ENCODE results near the gene PUM1.

The PUM1 gene

DNA sequence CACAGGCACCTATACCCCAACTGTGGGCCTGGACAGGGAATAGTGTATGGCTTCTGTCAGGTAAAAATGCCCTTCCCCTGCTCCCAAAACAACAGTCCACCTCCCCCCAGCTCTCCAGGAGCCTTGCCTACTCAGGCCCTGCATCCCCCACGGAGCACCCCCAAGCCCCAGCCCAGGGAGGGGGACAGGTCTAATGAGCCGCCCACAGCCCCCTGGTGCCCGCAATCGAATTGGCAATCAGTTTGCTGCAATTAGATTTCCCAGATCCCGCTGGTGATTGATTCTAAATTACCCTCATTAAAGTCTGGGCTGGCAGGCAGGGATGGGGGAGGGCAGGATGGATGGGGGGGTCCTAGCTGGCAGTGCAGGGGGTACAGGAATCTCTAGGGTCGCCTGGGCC, 165.0 kb downstream of the PUM1 start:
- Histone ChIP-seq H3K4me2 (ENCODE audit: low read length) (no peak overlapping the region), H3K23ac (ENCODE audit: low read length) (no peak overlapping the region)
- no CpG with 5 or more reads among the region's 6 CpGs for WGBS (ENCODE audit: extremely low coverage, insufficient coverage, low lambda C conversion rate)

DNA sequence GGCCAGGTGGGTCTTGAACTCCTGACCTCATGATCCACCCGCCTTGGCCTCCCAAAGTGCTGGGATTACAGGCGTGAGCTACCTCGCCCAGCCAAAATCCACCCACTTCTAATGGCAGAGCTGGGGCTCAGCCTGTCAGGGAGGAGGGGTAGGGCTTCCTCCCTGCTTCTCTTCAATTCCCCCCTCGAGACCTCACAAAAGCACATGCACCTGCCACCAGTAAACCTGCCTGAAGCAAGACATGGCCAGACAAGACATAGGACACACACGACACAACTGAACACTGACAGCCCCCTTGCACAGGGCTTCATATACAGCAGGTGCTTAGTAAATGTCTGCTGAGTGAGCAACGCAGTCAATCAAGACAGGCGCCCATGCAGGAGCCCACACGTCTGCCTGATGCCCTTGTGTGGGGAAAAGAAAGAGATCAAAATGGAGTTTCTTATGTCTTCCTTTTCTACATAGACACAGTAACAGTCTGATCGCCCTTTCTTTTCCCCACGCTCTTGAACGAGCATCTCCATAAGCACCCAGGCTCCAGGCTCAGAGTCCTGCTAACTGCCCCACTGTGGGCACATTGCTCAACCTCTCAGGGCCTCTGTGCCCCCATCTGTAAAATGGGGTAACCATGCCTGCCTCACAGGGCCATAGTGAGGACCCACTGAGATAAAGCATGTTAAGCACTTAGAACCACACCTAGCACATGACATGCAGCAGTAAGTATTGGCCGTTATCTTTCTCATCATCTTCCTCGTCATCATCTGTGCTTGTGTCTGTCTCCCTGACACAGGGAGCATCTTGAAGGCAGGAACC, 165.7 kb downstream of the PUM1 start:
- Histone ChIP-seq H3K36me3 (ENCODE audit: control insufficient read depth, insufficient read depth, low read length) (no peaks in the 10 kb centered on the region), H2BK120ac (ENCODE audit: low read depth, low read length) (no peak overlapping the region), H2BK15ac (replicated peaks; ENCODE audit: low read depth) (no peak overlapping the region), H2BK5ac (ENCODE audit: low read length) (no peak overlapping the region), H3K27me3 (ENCODE audit: insufficient read depth, low read length, poor library complexity) (no peaks in the 10 kb centered on the region), H3K4me1 (ENCODE audit: control insufficient read depth, low read depth, low read length) (peaks cover 19% of the 10 kb centered on the region), H3K4ac (ENCODE audit: low read depth, low read length) (no peak overlapping the region), H2AK5ac (ENCODE audit: low read length) (no peak overlapping the region), H3K79me1 (ENCODE audit: low read length) (peaks cover 6% of the 10 kb centered on the region), H3K79me2 (ENCODE audit: control insufficient read depth, insufficient read depth, low read length) (no peaks in the 10 kb centered on the region), H3K27ac (ENCODE audit: low read depth, low read length) (no peak overlapping the region), H4K8ac (ENCODE audit: low read depth, low read length) (no peak overlapping the region), H3K4me3 (ENCODE audit: low read length) (no peak overlapping the region), H3K9ac (ENCODE audit: low read length) (no peak overlapping the region), H3K23ac (ENCODE audit: low read length) (no peak overlapping the region), H3K56ac (ENCODE audit: low read length) (no peak overlapping the region), H4K5ac (ENCODE audit: low read length) (no peak overlapping the region), H3K18ac (ENCODE audit: low read length) (no peak overlapping the region), H3K4me2 (ENCODE audit: low read length) (no peak overlapping the region)
- DNase-seq: no peak
- WGBS (ENCODE audit: extremely low coverage, insufficient coverage, low lambda C conversion rate): no CpG with 5 or more reads among the region's 13 CpGs

More for the DNA sequence above, 165.0 kb downstream of the PUM1 start:
- Histone ChIP-seq H2BK120ac (ENCODE audit: low read depth, low read length) (no peak overlapping the region), H2BK5ac (ENCODE audit: low read length) (no peak overlapping the region), H3K4me1 (ENCODE audit: control insufficient read depth, low read depth, low read length) (peaks cover 19% of the 10 kb centered on the region), H3K27ac (ENCODE audit: low read depth, low read length) (no peak overlapping the region), H3K9ac (ENCODE audit: low read length) (no peak overlapping the region), H3K79me1 (ENCODE audit: low read length) (peaks cover 5% of the 10 kb centered on the region), H3K18ac (ENCODE audit: low read length) (no peak overlapping the region), H4K5ac (ENCODE audit: low read length) (no peak overlapping the region), H3K4me3 (ENCODE audit: low read length) (no peak overlapping the region), H2BK15ac (replicated peaks; ENCODE audit: low read depth) (no peak overlapping the region), H3K36me3 (ENCODE audit: control insufficient read depth, insufficient read depth, low read length) (no peaks in the 10 kb centered on the region), H3K56ac (ENCODE audit: low read length) (no peak overlapping the region), H3K79me2 (ENCODE audit: control insufficient read depth, insufficient read depth, low read length) (no peaks in the 10 kb centered on the region), H3K27me3 (ENCODE audit: insufficient read depth, low read length, poor library complexity) (no peaks in the 10 kb centered on the region), H4K8ac (ENCODE audit: low read depth, low read length) (no peak overlapping the region), H3K4ac (ENCODE audit: low read depth, low read length) (no peak overlapping the region), H2AK5ac (ENCODE audit: low read length) (no peak overlapping the region)
- DNase-seq: no peak

DNA sequence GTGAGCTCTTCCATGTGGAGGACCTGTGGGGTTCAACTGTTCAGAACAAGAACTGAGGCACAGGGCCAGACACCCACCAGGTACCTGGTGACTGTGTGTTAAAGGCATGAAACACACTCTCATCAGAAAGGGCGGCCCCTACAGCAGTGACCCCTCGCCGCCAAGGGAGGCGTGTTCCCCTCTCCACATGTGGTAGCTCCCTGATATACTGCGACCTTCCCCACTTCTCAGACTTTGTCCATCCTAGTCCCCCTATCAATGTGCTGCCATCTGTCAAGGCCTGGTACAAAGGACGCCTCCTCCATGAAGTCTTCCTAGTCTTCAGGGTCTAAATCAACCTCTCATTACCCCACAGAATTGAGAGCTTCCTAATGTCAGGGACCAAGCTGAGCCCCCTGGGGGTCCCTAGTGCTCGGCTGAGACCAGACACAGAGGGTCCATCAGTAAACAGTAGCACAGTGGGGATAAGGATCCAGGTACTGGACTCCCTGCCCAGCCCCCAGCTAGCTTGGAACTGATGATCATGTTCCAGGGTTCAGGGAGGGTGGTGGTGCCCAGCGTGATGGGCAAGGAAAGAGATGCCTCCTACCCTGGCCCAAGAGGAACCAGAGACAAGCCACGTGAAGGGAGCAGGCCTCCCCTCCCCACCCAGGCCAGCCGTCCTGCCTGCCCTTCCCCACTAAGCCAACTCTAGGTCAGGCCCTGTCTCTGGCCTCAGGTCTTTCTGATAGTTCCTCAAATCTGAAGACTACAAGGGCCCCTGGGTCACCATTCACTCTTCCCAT, 167.3 kb downstream of the PUM1 start:
- H2AK5ac ChIP-seq (ENCODE audit: low read length): no peak overlapping the region
- H4K5ac ChIP-seq (ENCODE audit: low read length): no peak overlapping the region
- H3K23ac ChIP-seq (ENCODE audit: low read length): no peak overlapping the region
- no peaks in the 10 kb centered on the region for H3K79me2 ChIP-seq (ENCODE audit: control insufficient read depth, insufficient read depth, low read length)
- peaks cover 5% of the 10 kb centered on the region for H3K79me1 ChIP-seq (ENCODE audit: low read length)
- H3K18ac ChIP-seq (ENCODE audit: low read length): no peak overlapping the region
- WGBS (ENCODE audit: extremely low coverage, insufficient coverage, low lambda C conversion rate): no CpG with 5 or more reads among the region's 10 CpGs
- no peak overlapping the region for H3K27ac ChIP-seq (ENCODE audit: low read depth, low read length)
- no peak overlapping the region for H2BK15ac ChIP-seq (replicated peaks; ENCODE audit: low read depth)
- DNase-seq: no peak
- H3K4me2 ChIP-seq (ENCODE audit: low read length): no peak overlapping the region
- H3K4me3 ChIP-seq (ENCODE audit: low read length): no peak overlapping the region
- H3K4me1 ChIP-seq (ENCODE audit: control insufficient read depth, low read depth, low read length): peaks cover 18% of the 10 kb centered on the region
- no peaks in the 10 kb centered on the region for H3K36me3 ChIP-seq (ENCODE audit: control insufficient read depth, insufficient read depth, low read length)
- H3K9ac ChIP-seq (ENCODE audit: low read length): no peak overlapping the region
- no peaks in the 10 kb centered on the region for H3K27me3 ChIP-seq (ENCODE audit: insufficient read depth, low read length, poor library complexity)
- no peak overlapping the region for H2BK5ac ChIP-seq (ENCODE audit: low read length)
- no peak overlapping the region for H4K8ac ChIP-seq (ENCODE audit: low read depth, low read length)
- H3K4ac ChIP-seq (ENCODE audit: low read depth, low read length): no peak overlapping the region
- no peak overlapping the region for H2BK120ac ChIP-seq (ENCODE audit: low read depth, low read length)
- peak overlapping the region; percentile 39 for H3K56ac ChIP-seq (ENCODE audit: low read length)

DNA sequence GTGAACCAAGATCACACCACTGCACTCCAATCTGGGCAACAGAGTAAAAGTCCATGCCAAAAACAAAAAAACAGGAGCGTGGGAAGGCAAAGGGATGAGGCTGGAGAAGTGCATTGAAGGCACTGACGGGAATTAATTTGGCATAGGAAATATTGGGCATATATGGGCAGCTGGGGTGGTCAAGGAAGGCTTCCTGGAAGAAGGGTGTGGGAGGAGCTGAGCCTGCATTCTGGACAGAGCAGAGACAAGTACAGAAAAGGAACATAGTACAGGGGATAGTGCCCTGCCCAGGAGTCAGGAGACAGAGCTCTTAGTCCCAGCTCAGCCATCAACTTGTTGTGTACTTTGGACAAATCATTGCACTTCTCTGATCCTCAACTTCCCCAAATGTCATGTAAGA, 168.6 kb downstream of the PUM1 start:
- H3K27ac ChIP-seq (ENCODE audit: low read depth, low read length): no peak overlapping the region
- H3K9ac ChIP-seq (ENCODE audit: low read length): no peak overlapping the region
- no peak overlapping the region for H3K23ac ChIP-seq (ENCODE audit: low read length)

DNA sequence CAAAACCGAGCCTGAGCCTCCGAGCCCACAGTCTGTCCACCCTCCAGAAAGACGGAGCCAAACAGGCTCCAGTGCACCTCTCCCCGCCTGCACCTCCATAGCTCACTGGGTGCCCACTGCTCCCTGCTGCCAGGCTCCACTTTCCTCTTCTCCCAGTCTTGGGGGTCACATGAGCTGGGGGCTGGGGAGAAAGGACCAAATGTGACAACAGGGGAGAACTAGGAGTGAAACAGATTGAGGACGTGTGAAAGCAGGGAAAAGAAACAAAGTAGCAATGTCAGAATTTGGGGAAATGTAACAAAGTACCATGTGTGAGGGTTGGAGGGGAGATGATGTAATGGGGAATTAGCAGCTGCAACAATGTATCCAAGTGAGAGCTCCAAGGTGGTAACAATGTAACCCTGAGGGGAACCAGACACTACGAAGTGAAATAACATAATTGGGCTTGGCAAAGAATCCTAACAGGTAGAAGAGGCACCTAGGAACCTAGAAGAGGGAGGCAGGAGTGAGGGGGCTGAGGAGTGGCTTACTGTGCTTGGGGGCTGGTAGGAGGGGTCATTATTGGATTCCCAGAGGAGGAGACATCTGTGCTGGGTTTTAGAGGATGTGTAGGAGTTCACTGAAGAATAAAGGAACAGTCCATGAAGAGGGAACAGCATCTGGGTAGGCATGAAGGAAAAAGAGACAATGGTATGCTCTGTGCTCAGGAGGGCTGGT, 169.4 kb downstream of the PUM1 start:
- H3K4me1 ChIP-seq (ENCODE audit: control insufficient read depth, low read depth, low read length): peaks cover 6% of the 10 kb centered on the region
- H3K18ac ChIP-seq (ENCODE audit: low read length): no peak overlapping the region
- H3K27me3 ChIP-seq (ENCODE audit: insufficient read depth, low read length, poor library complexity): no peaks in the 10 kb centered on the region
- H2BK5ac ChIP-seq (ENCODE audit: low read length): no peak overlapping the region
- H3K4me3 ChIP-seq (ENCODE audit: low read length): no peak overlapping the region
- H3K23ac ChIP-seq (ENCODE audit: low read length): no peak overlapping the region
- WGBS (ENCODE audit: extremely low coverage, insufficient coverage, low lambda C conversion rate): no CpG with 5 or more reads among the region's 6 CpGs
- no peak overlapping the region for H3K4ac ChIP-seq (ENCODE audit: low read depth, low read length)
- DNase-seq: peak; percentile 66
- H2BK120ac ChIP-seq (ENCODE audit: low read depth, low read length): no peak overlapping the region
- H4K5ac ChIP-seq (ENCODE audit: low read length): no peak overlapping the region
- no peak overlapping the region for H4K8ac ChIP-seq (ENCODE audit: low read depth, low read length)
- H3K9ac ChIP-seq (ENCODE audit: low read length): peak overlapping the region; percentile 4
- no peaks in the 10 kb centered on the region for H3K36me3 ChIP-seq (ENCODE audit: control insufficient read depth, insufficient read depth, low read length)
- no peak overlapping the region for H2BK15ac ChIP-seq (replicated peaks; ENCODE audit: low read depth)
- no peak overlapping the region for H3K4me2 ChIP-seq (ENCODE audit: low read length)
- no peaks in the 10 kb centered on the region for H3K79me2 ChIP-seq (ENCODE audit: control insufficient read depth, insufficient read depth, low read length)
- peak overlapping the region; percentile 63 for H3K56ac ChIP-seq (ENCODE audit: low read length)
- H3K79me1 ChIP-seq (ENCODE audit: low read length): peaks cover 4% of the 10 kb centered on the region
- H2AK5ac ChIP-seq (ENCODE audit: low read length): no peak overlapping the region
- H3K27ac ChIP-seq (ENCODE audit: low read depth, low read length): no peak overlapping the region

More for the DNA sequence above, 168.6 kb downstream of the PUM1 start:
- Histone ChIP-seq H2AK5ac (ENCODE audit: low read length) (no peak overlapping the region), H2BK120ac (ENCODE audit: low read depth, low read length) (no peak overlapping the region), H3K4ac (ENCODE audit: low read depth, low read length) (no peak overlapping the region), H3K4me1 (ENCODE audit: control insufficient read depth, low read depth, low read length) (peaks cover 7% of the 10 kb centered on the region), H3K56ac (ENCODE audit: low read length) (no peak overlapping the region), H3K36me3 (ENCODE audit: control insufficient read depth, insufficient read depth, low read length) (no peaks in the 10 kb centered on the region), H4K8ac (ENCODE audit: low read depth, low read length) (no peak overlapping the region), H4K5ac (ENCODE audit: low read length) (no peak overlapping the region), H3K4me2 (ENCODE audit: low read length) (no peak overlapping the region), H2BK5ac (ENCODE audit: low read length) (no peak overlapping the region), H2BK15ac (replicated peaks; ENCODE audit: low read depth) (no peak overlapping the region), H3K79me2 (ENCODE audit: control insufficient read depth, insufficient read depth, low read length) (no peaks in the 10 kb centered on the region), H3K79me1 (ENCODE audit: low read length) (peaks cover 5% of the 10 kb centered on the region), H3K4me3 (ENCODE audit: low read length) (no peak overlapping the region), H3K18ac (ENCODE audit: low read length) (no peak overlapping the region), H3K27me3 (ENCODE audit: insufficient read depth, low read length, poor library complexity) (no peaks in the 10 kb centered on the region)
- no peak for DNase-seq
- no CpG with 5 or more reads among the region's 2 CpGs for WGBS (ENCODE audit: extremely low coverage, insufficient coverage, low lambda C conversion rate)
